GM18508 (cell line): ENCODE data around the gene OBSCN.

ENCODE experiments used
- ATAC-seq: cut with Tn5 transposase; IDR thresholded peaks from one replicate; pipeline ENCODE4 v1.9.1; 2021; ENCODE audit warnings: moderate number of reproducible peaks; ENCODE audit not compliant: insufficient read depth, unreplicated experiment

OBSCN gene

DNA sequence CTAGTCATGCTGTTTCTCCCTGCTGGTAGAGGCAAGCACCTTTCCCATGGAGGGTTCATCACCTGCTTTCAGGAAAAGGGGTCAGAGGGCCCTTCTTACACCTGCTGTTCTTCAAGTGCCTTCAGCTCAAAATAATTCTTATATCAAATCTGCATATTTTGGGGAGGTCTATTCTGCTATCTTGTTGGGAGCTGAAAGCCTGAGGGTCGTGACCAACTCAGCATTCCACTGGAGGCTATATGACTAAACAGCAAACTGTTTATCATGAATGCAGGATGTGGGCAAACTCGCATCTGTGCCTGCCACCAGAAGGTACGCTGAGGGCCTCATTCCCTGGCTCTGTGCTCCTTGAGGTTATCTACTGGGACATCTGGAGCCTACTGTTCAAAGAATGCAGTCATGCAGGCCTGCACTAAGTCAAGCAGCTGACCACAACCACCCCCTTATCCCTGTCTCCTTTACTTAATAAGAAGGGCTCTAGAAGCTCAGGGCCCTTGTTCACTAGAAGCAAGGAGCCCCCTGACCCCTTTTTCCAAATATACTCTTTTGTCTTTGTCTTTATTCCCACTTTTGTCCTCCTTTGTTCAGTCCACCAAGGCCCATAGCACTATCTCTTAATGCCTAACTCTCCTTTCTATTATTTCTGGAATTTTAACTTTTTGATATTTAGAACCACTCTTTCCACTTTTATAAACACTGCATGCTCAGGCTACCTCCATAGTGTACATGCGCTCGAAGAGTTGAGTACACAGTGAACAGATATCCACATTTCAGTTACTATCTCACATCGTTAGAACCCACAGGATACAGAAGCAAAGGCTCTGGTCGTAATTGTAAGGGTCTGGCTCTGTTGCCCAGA is 213.4 kb downstream of the OBSCN start:
- no peak for ATAC-seq

DNA sequence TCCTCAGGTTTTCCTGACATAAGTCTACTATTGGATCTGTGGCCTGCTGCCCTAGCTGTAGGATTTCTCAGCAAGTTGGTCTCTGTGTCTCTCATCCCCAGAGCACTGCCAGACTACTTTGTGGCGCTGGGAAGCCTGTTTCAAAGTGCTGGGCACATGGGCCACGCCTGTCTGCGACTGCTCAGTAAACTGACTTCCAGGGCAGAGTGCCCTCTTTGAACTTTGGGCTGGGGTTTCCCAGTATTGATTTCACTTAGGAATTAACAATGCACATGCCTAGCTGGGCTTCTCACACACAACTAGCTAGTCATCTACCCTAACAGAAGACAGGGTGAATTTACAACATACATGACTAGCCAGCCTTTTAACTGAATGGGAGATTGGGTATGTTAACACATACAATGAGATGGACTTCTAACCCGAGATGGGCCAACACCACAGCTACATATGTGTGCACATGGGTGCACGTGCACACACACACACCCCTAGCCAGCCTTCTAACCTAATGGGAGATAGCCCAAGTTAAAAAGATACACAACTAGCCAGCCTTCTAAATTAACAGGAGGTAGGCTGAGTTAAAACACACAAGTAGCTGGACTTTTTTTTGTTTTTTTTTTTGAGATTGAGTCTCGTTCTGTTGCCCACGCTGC is 215.7 kb downstream of the OBSCN start:
- no peak for ATAC-seq

DNA sequence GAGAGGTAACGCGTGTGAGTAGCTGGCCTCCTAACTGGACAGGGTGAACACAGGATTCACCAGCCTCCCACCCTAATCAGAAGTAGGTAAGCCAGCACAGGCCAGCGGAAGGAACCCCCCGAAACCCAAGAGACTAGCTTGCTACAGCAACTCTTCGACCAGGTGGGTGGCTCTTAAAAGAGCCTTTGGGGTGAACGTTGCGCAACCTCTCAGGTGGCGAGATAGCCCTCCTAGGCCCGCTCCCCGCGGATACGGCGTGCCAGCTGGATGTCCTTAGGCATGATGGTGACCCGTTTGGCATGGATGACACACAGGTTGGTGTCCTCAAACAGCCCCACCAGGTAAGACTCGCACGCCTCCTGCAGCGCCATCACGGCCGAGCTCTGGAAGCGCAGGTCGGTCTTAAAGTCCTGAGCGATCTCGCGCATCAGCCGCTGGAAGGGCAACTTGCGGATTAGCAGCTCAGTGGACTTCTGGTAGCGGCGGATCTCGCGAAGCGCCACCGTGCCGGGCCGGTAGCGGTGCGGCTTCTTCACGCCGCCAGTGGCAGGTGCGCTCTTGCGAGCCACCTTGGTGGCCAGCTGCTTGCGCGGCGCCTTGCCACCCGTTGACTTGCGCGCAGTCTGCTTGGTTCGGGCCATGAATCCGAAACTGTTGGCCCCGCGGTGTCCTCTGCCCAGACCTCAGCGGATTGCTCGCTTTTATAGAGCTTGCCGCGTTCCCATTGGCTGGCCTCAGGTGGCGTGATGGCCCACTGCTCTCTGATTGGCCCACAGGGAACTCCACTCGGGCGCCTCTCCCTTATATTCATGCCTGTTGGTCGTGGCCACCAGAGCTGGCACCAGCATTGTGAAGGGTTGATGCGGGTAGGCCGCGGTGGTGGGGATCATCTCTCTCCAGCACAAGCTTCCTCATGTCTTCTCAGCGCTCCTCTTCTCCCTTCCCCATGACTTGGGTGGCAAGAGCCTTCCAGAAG is 217.1 kb downstream of the OBSCN start:
- ATAC-seq = no peak

DNA sequence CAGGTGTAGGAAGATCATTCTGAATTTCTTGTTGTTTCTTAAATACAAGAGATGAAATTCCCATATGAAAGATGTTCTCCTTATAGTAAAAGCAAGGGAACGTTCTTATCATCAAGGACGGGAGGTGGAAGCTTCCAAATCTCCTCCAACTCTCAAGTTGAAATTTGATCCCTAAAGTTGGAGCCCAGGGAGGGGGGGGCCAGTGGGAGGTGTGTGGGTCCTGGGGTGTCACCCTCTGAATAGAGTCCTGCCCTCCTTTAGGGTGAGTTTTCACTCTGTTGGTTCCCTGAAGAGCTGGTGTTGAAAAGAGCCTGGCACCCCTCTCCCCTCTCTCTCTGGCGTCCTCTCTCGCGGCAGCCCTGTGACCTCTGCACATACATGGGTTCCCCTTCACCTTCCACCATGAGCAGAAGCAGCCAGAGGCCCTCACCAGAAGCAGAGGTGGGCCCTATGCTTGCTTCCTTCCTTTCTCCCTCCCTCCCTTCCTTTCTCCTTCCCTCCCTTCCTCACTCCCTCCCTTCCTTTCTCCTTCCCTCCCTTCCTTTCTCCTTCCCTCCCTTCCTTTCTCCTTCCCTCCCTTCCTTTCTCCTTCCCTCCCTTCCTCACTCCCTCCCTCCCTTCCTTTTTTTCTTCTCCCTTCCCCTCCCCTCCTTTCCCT is 218.8 kb downstream of the OBSCN start:
- ATAC-seq = no peak

DNA sequence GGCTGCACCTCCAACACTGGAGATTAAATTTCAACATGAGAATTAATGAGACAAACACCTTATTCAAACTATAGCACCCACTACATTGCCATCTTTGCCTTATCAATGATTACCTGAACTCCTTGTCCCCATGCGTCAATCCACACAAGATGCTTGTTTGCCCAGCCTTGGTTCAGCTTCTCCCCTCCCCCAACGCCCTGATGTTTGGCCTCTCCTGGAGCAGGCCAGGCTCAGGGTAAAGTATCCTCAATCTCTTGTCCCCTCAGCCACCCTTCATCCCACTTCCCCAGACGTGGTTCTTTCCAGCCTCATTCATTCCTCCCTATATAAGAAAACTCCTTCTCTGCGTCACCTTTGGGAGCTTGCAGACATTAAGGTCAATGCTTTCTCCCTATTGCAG is 220.6 kb downstream of the OBSCN start:
- no peak for ATAC-seq
